ENCODE data around the gene TENM3.

Gene TENM3

DNA sequence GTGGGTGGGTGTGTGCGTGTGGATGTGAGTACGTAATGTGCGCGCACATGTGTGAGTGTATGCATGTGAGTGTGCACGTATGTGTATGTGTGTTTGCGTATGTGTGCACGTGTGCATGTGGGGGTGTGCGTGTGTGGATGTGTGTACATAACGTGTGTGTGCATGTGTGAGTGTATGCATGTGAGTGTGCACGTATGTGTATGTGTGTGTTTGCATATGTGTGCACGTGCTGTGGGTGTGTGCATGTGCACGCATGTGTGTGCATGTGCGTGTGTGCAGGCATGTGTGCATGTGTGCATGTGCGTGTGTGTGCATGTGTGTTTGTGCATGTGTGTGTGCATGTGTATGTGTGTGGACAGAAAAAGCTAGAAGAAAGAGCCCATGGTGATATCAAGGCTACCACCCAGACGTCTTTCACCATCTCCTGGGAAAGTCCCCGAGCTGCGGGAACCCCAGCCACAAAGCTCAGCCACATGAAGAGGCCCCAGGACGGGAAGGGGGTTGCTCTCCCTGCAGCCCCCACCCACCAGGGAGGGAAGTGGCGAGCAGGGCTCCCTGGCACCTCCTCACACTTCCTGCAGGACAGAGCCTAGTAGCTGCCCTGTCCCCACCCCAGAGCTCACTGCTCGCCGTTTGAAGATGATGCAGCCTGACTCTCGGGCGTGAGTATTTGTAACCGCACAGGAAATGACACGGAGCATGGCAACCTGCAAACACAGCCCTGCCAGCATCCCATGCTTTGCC lies 565.6 kb downstream of the TENM3 start:
- POLR2A ChIA-PET: no interaction called here
- Histone ChIP-seq H3K27ac (ENCODE audit: extremely low read depth, low read depth, low read length) (no peak overlapping the region), H3K9me3 (ENCODE audit: control insufficient read depth, insufficient read depth, low read depth, low read length) (no peaks in the 10 kb centered on the region), H3K4me3 (ENCODE audit: low read depth, low read length) (no peak overlapping the region), H3K36me3 (ENCODE audit: control insufficient read depth in 2 of 2, insufficient read depth in 1 of 2, low read length in 2 of 2) (no peaks in the 10 kb centered on the region), H3K4me1 (ENCODE audit: control insufficient read depth, insufficient read depth, low read length) (no peaks in the 10 kb centered on the region)
- CTCF ChIA-PET: interaction anchor here (0.6 kb wide), 1 partner anchor 265 kb away, joined by 4 read pairs; no protein-coding TSS in a partner anchor
- TF ChIP-seq ZNF660 (tag by site-specific recombination; IDR thresholded peaks at IDR 0.05): no peak
- TF ChIP-seq ZNF654 (tag by site-specific recombination; IDR thresholded peaks at IDR 0.05; ENCODE audit: low read depth): no peak
- no peak for TF ChIP-seq ZNF366 (tag by site-specific recombination; conservative IDR thresholded peaks at IDR 0.05)
- TF ChIP-seq, protein P1, sequence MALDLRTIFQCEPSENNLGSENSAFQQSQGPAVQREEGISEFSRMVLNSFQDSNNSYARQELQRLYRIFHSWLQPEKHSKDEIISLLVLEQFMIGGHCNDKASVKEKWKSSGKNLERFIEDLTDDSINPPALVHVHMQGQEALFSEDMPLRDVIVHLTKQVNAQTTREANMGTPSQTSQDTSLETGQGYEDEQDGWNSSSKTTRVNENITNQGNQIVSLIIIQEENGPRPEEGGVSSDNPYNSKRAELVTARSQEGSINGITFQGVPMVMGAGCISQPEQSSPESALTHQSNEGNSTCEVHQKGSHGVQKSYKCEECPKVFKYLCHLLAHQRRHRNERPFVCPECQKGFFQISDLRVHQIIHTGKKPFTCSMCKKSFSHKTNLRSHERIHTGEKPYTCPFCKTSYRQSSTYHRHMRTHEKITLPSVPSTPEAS (tag by site-specific recombination; IDR thresholded peaks at IDR 0.05): peak; percentile 90
- TF ChIP-seq ZNF585B (tag by site-specific recombination; IDR thresholded peaks at IDR 0.05): no peak
- no peak for TF ChIP-seq TCF7L2 (IDR thresholded peaks at IDR 0.05; ENCODE audit: borderline replicate concordance, low read depth, low read length)
- TF ChIP-seq, protein P2, sequence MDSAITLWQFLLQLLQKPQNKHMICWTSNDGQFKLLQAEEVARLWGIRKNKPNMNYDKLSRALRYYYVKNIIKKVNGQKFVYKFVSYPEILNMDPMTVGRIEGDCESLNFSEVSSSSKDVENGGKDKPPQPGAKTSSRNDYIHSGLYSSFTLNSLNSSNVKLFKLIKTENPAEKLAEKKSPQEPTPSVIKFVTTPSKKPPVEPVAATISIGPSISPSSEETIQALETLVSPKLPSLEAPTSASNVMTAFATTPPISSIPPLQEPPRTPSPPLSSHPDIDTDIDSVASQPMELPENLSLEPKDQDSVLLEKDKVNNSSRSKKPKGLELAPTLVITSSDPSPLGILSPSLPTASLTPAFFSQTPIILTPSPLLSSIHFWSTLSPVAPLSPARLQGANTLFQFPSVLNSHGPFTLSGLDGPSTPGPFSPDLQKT (IDR thresholded peaks at IDR 0.05; ENCODE audit: borderline replicate concordance, low read depth, low read length): no peak
- TF ChIP-seq ZBTB21 (tag by site-specific recombination; IDR thresholded peaks at IDR 0.05): no peak
- TF ChIP-seq, protein P3, sequence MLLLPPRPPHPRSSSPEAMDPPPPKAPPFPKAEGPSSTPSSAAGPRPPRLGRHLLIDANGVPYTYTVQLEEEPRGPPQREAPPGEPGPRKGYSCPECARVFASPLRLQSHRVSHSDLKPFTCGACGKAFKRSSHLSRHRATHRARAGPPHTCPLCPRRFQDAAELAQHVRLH (tag by site-specific recombination; IDR thresholded peaks at IDR 0.05): no peak
- TF ChIP-seq, protein P4, sequence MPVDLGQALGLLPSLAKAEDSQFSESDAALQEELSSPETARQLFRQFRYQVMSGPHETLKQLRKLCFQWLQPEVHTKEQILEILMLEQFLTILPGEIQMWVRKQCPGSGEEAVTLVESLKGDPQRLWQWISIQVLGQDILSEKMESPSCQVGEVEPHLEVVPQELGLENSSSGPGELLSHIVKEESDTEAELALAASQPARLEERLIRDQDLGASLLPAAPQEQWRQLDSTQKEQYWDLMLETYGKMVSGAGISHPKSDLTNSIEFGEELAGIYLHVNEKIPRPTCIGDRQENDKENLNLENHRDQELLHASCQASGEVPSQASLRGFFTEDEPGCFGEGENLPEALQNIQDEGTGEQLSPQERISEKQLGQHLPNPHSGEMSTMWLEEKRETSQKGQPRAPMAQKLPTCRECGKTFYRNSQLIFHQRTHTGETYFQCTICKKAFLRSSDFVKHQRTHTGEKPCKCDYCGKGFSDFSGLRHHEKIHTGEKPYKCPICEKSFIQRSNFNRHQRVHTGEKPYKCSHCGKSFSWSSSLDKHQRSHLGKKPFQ (tag by site-specific recombination; IDR thresholded peaks at IDR 0.05): peak; percentile 49; the same call in 1 of the 2 replicates
- TF ChIP-seq, protein P5, sequence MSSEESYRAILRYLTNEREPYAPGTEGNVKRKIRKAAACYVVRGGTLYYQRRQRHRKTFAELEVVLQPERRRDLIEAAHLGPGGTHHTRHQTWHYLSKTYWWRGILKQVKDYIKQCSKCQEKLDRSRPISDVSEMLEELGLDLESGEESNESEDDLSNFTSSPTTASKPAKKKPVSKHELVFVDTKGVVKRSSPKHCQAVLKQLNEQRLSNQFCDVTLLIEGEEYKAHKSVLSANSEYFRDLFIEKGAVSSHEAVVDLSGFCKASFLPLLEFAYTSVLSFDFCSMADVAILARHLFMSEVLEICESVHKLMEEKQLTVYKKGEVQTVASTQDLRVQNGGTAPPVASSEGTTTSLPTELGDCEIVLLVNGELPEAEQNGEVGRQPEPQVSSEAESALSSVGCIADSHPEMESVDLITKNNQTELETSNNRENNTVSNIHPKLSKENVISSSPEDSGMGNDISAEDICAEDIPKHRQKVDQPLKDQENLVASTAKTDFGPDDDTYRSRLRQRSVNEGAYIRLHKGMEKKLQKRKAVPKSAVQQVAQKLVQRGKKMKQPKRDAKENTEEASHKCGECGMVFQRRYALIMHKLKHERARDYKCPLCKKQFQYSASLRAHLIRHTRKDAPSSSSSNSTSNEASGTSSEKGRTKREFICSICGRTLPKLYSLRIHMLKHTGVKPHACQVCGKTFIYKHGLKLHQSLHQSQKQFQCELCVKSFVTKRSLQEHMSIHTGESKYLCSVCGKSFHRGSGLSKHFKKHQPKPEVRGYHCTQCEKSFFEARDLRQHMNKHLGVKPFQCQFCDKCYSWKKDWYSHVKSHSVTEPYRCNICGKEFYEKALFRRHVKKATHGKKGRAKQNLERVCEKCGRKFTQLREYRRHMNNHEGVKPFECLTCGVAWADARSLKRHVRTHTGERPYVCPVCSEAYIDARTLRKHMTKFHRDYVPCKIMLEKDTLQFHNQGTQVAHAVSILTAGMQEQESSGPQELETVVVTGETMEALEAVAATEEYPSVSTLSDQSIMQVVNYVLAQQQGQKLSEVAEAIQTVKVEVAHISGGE (tag by site-specific recombination; conservative IDR thresholded peaks at IDR 0.05; ENCODE audit: low read depth): no peak
- TF ChIP-seq MYNN (tag by site-specific recombination; IDR thresholded peaks at IDR 0.05; ENCODE audit: borderline replicate concordance): no peak
- TF ChIP-seq ZNF214 (tag by site-specific recombination; IDR thresholded peaks at IDR 0.05; ENCODE audit: borderline replicate concordance): no peak
- no peak for TF ChIP-seq YY1 (tag by site-specific recombination; IDR thresholded peaks at IDR 0.05)
- TF ChIP-seq, protein P6, sequence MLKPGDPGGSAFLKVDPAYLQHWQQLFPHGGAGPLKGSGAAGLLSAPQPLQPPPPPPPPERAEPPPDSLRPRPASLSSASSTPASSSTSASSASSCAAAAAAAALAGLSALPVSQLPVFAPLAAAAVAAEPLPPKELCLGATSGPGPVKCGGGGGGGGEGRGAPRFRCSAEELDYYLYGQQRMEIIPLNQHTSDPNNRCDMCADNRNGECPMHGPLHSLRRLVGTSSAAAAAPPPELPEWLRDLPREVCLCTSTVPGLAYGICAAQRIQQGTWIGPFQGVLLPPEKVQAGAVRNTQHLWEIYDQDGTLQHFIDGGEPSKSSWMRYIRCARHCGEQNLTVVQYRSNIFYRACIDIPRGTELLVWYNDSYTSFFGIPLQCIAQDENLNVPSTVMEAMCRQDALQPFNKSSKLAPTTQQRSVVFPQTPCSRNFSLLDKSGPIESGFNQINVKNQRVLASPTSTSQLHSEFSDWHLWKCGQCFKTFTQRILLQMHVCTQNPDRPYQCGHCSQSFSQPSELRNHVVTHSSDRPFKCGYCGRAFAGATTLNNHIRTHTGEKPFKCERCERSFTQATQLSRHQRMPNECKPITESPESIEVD (tag by site-specific recombination; IDR thresholded peaks at IDR 0.05): no peak
- TF ChIP-seq ZNF202 (tag by site-specific recombination; IDR thresholded peaks at IDR 0.05; ENCODE audit: borderline replicate concordance): no peak
- no peak for TF ChIP-seq ZBTB48 (tag by site-specific recombination; IDR thresholded peaks at IDR 0.05)
- TF ChIP-seq, protein P7, sequence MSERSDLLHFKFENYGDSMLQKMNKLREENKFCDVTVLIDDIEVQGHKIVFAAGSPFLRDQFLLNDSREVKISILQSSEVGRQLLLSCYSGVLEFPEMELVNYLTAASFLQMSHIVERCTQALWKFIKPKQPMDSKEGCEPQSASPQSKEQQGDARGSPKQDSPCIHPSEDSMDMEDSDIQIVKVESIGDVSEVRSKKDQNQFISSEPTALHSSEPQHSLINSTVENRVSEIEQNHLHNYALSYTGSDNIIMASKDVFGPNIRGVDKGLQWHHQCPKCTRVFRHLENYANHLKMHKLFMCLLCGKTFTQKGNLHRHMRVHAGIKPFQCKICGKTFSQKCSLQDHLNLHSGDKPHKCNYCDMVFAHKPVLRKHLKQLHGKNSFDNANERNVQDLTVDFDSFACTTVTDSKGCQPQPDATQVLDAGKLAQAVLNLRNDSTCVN (tag by site-specific recombination; optimal IDR thresholded peaks at IDR 0.05): peak; percentile 29
- no peak for TF ChIP-seq ZNF747 (tag by site-specific recombination; IDR thresholded peaks at IDR 0.05)
- TF ChIP-seq, protein P8, sequence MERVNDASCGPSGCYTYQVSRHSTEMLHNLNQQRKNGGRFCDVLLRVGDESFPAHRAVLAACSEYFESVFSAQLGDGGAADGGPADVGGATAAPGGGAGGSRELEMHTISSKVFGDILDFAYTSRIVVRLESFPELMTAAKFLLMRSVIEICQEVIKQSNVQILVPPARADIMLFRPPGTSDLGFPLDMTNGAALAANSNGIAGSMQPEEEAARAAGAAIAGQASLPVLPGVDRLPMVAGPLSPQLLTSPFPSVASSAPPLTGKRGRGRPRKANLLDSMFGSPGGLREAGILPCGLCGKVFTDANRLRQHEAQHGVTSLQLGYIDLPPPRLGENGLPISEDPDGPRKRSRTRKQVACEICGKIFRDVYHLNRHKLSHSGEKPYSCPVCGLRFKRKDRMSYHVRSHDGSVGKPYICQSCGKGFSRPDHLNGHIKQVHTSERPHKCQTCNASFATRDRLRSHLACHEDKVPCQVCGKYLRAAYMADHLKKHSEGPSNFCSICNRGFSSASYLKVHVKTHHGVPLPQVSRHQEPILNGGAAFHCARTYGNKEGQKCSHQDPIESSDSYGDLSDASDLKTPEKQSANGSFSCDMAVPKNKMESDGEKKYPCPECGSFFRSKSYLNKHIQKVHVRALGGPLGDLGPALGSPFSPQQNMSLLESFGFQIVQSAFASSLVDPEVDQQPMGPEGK (tag by site-specific recombination; IDR thresholded peaks at IDR 0.05): no peak
- TF ChIP-seq ZNF501 (tag by site-specific recombination; IDR thresholded peaks at IDR 0.05): no peak
